ENCODE measurements around the gene BBOX1.

The BBOX1 gene

GRCh38 chr11:27025312-27025955 is 15.2 kb upstream of the BBOX1 start:
- no peak for DNase-seq (ENCODE audit: low spot score)

- no peak for DNase-seq (ENCODE audit: low spot score)
Observed at GRCh38 chr11:27025957-27026733, 14.5 kb upstream of the BBOX1 start.

- no peak for DNase-seq (ENCODE audit: low spot score)
Observed at GRCh38 chr11:27028561-27028965, 12.1 kb upstream of the BBOX1 start.

GRCh38 chr11:27029966-27030365 is 10.6 kb upstream of the BBOX1 start:
- DNase-seq (ENCODE audit: low spot score): no peak

GRCh38 chr11:27031754-27032153 is 8.9 kb upstream of the BBOX1 start:
- DNase-seq (ENCODE audit: low spot score): no peak

- no peak for DNase-seq (ENCODE audit: low spot score)
Observed at GRCh38 chr11:27039873-27040272, 742 bp upstream of the BBOX1 start.

GRCh38 chr11:27041141-27041899 is 705 bp downstream of the BBOX1 start:
- DNase-seq (ENCODE audit: low spot score): no peak

GRCh38 chr11:27046956-27047355 is 6.3 kb downstream of the BBOX1 start:
- no peak for DNase-seq (ENCODE audit: low spot score)

GRCh38 chr11:27052668-27053067 is 12.1 kb downstream of the BBOX1 start:
- no peak for DNase-seq (ENCODE audit: low spot score)

- DNase-seq (ENCODE audit: low spot score): no peak
Observed at GRCh38 chr11:27055065-27055682, 14.6 kb downstream of the BBOX1 start.

- DNase-seq (ENCODE audit: low spot score): no peak
Observed at GRCh38 chr11:27057091-27057780, 16.6 kb downstream of the BBOX1 start.

- no peak for DNase-seq (ENCODE audit: low spot score)
Observed at GRCh38 chr11:27058456-27058855, 17.8 kb downstream of the BBOX1 start.

- DNase-seq (ENCODE audit: low spot score): no peak
Observed at GRCh38 chr11:27059431-27059830, 18.8 kb downstream of the BBOX1 start.

GRCh38 chr11:27060816-27061460 is 20.3 kb downstream of the BBOX1 start:
- DNase-seq (ENCODE audit: low spot score): no peak

GRCh38 chr11:27061461-27061821 is 20.8 kb downstream of the BBOX1 start:
- no peak for DNase-seq (ENCODE audit: low spot score)

GRCh38 chr11:27064086-27064485 is 23.5 kb downstream of the BBOX1 start:
- no peak for DNase-seq (ENCODE audit: low spot score)

- no peak for DNase-seq (ENCODE audit: low spot score)
Observed at GRCh38 chr11:27075192-27075591, 34.6 kb downstream of the BBOX1 start.

- no peak for DNase-seq (ENCODE audit: low spot score)
Observed at GRCh38 chr11:27075655-27076054, 35.0 kb downstream of the BBOX1 start.

- DNase-seq (ENCODE audit: low spot score): no peak
Observed at GRCh38 chr11:27076121-27076589, 35.5 kb downstream of the BBOX1 start.

- DNase-seq (ENCODE audit: low spot score): no peak
Observed at GRCh38 chr11:27081056-27081455, 40.4 kb downstream of the BBOX1 start.

- no peak for DNase-seq (ENCODE audit: low spot score)
Observed at GRCh38 chr11:27083241-27083640, 42.6 kb downstream of the BBOX1 start.

Measured in hematopoietic multipotent progenitor cell treated with erythropoietin and hydrocortisone succinate and interleukin-3 and kit ligand, for 15 days (in vitro differentiated cells).